Measurements from ENCODE around the gene MSANTD4.

Gene MSANTD4

GRCh38 chr11:106030609-106031008 is 8.6 kb upstream of the MSANTD4 start:
- TF ChIP-seq SIN3A (IDR thresholded peaks at IDR 0.05; ENCODE audit: borderline replicate concordance, insufficient read depth, low read length) (no peak), REST (IDR thresholded peaks at IDR 0.05; ENCODE audit: insufficient read depth in 1 of 2, low read depth in 2 of 2, low read length in 2 of 2) (no peak), FOXP2 (optimal IDR thresholded peaks at IDR 0.05; ENCODE audit: borderline replicate concordance, extremely low read depth, extremely low read length, insufficient read depth) (no peak), TAF1 (IDR thresholded peaks at IDR 0.05; ENCODE audit: borderline replicate concordance, insufficient read depth, low read length) (no peak), POLR2AphosphoS5 (IDR thresholded peaks at IDR 0.05; ENCODE audit: low read depth, low read length) (no peak)

GRCh38 chr11:106022795-106023275 is 795 bp upstream of the MSANTD4 start:
- TF ChIP-seq TAF1 (IDR thresholded peaks at IDR 0.05; ENCODE audit: borderline replicate concordance, insufficient read depth, low read length) (no peak), REST (IDR thresholded peaks at IDR 0.05; ENCODE audit: insufficient read depth in 1 of 2, low read depth in 2 of 2, low read length in 2 of 2) (no peak), POLR2AphosphoS5 (IDR thresholded peaks at IDR 0.05; ENCODE audit: low read depth, low read length) (no peak), SIN3A (IDR thresholded peaks at IDR 0.05; ENCODE audit: borderline replicate concordance, insufficient read depth, low read length) (no peak), FOXP2 (optimal IDR thresholded peaks at IDR 0.05; ENCODE audit: borderline replicate concordance, extremely low read depth, extremely low read length, insufficient read depth) (no peak)

- TF ChIP-seq FOXP2 (optimal IDR thresholded peaks at IDR 0.05; ENCODE audit: borderline replicate concordance, extremely low read depth, extremely low read length, insufficient read depth) (peak; percentile 7), SIN3A (IDR thresholded peaks at IDR 0.05; ENCODE audit: borderline replicate concordance, insufficient read depth, low read length) (no peak)
Observed at GRCh38 chr11:106021181-106021966, 666 bp downstream of the MSANTD4 start.

GRCh38 chr11:106017093-106017492 is 4.9 kb downstream of the MSANTD4 start:
- TF ChIP-seq REST (IDR thresholded peaks at IDR 0.05; ENCODE audit: insufficient read depth in 1 of 2, low read depth in 2 of 2, low read length in 2 of 2), result no peak
- no peak for TF ChIP-seq POLR2AphosphoS5 (IDR thresholded peaks at IDR 0.05; ENCODE audit: low read depth, low read length)
- TF ChIP-seq TAF1 (IDR thresholded peaks at IDR 0.05; ENCODE audit: borderline replicate concordance, insufficient read depth, low read length), result no peak
- TF ChIP-seq FOXP2 (optimal IDR thresholded peaks at IDR 0.05; ENCODE audit: borderline replicate concordance, extremely low read depth, extremely low read length, insufficient read depth), result no peak
- no peak for TF ChIP-seq SIN3A (IDR thresholded peaks at IDR 0.05; ENCODE audit: borderline replicate concordance, insufficient read depth, low read length)

- TF ChIP-seq FOXP2 (optimal IDR thresholded peaks at IDR 0.05; ENCODE audit: borderline replicate concordance, extremely low read depth, extremely low read length, insufficient read depth) (no peak), SIN3A (IDR thresholded peaks at IDR 0.05; ENCODE audit: borderline replicate concordance, insufficient read depth, low read length) (no peak)
Observed at GRCh38 chr11:106015066-106015465, 7.0 kb downstream of the MSANTD4 start.

- no peak for TF ChIP-seq REST (IDR thresholded peaks at IDR 0.05; ENCODE audit: insufficient read depth in 1 of 2, low read depth in 2 of 2, low read length in 2 of 2)
- TF ChIP-seq SIN3A (IDR thresholded peaks at IDR 0.05; ENCODE audit: borderline replicate concordance, insufficient read depth, low read length), result no peak
Observed at GRCh38 chr11:106014620-106015019, 7.4 kb downstream of the MSANTD4 start.
